GM21528 (cell line): ENCODE results near the gene OGA.

Source experiments
- ATAC-seq: cut with Tn5 transposase; IDR thresholded peaks from one replicate; pipeline ENCODE4 v1.9.1; 2021; ENCODE audit warnings: mild to moderate bottlenecking, moderate library complexity; ENCODE audit not compliant: unreplicated experiment, low FRiP score

The OGA gene

GRCh38 chr10:101778151-101778780, 40.0 kb downstream of the OGA start:
- ATAC-seq: no peak

- no peak for ATAC-seq
Measured at GRCh38 chr10:101777619-101778145, 40.6 kb downstream of the OGA start.

- no peak for ATAC-seq
Measured at GRCh38 chr10:101776161-101776817, 42.0 kb downstream of the OGA start.

- no peak for ATAC-seq
Measured at GRCh38 chr10:101775273-101776160, 42.7 kb downstream of the OGA start, which contains the start of gene FGF8. FGF8 (minus strand) TSS chr10:101776114; CDS start chr10:101775900, 214 bp downstream.

GRCh38 chr10:101774589-101775272, 43.5 kb downstream of the OGA start:
- no peak for ATAC-seq

GRCh38 chr10:101773923-101774588, 44.2 kb downstream of the OGA start:
- no peak for ATAC-seq

GRCh38 chr10:101772895-101773761, 45.1 kb downstream of the OGA start:
- no peak for ATAC-seq

GRCh38 chr10:101772017-101772894, 46.0 kb downstream of the OGA start:
- no peak for ATAC-seq

- ATAC-seq: no peak
Measured at GRCh38 chr10:101771380-101771779, 46.9 kb downstream of the OGA start.

GRCh38 chr10:101770331-101771215, 47.7 kb downstream of the OGA start:
- ATAC-seq: no peak

GRCh38 chr10:101769541-101770180, 48.6 kb downstream of the OGA start:
- no peak for ATAC-seq

- no peak for ATAC-seq
Measured at GRCh38 chr10:101768791-101769170, 49.5 kb downstream of the OGA start.

GRCh38 chr10:101767966-101768790, 50.1 kb downstream of the OGA start:
- no peak for ATAC-seq

GRCh38 chr10:101767600-101767945, 50.7 kb downstream of the OGA start:
- ATAC-seq: no peak

GRCh38 chr10:101766753-101767599, 51.3 kb downstream of the OGA start:
- ATAC-seq: no peak
